ENCODE results near the gene ZPR1. TPM values are rescaled to one million over a fixed set of nuclear protein-coding genes. Genes with fewer than 3 reads are reported as not detected.

Gene ZPR1
- total RNA-seq, 6 donors from 2014 or later = 17.6 to 56.1 (median 34.4) TPM

GRCh38 chr11:116776522-116776984, 11.3 kb downstream of the ZPR1 start:
- ATAC-seq (ENCODE audit: low FRiP score in 2 of 2) = no peak
- DNase-seq = no peak
- no peaks in the 10 kb centered on the region for H3K9me3 ChIP-seq
- no peak overlapping the region for H3K27ac ChIP-seq
- no peak overlapping the region for H3K4me3 ChIP-seq
- peaks cover 4 to 15% (median 10%) of the 10 kb centered on the region in 4 donors for H3K4me1 ChIP-seq
- H3K36me3 ChIP-seq = peaks cover 16 to 51% (median 29%) of the 10 kb centered on the region in 4 donors
- H3K27me3 ChIP-seq = no peaks in the 10 kb centered on the region
- TF ChIP-seq EP300 (IDR thresholded peaks at IDR 0.05) (no peak), CTCF (IDR thresholded peaks at IDR 0.05) (no peak), POLR2A (IDR thresholded peaks at IDR 0.05) (no peak), POLR2AphosphoS5 (IDR thresholded peaks at IDR 0.05) (no peak)

- H3K27me3 ChIP-seq = no peaks in the 10 kb centered on the region
- H3K4me1 ChIP-seq = peaks cover 9 to 21% (median 16%) of the 10 kb centered on the region in 4 donors
- no peaks in the 10 kb centered on the region for H3K9me3 ChIP-seq
- ATAC-seq (ENCODE audit: low FRiP score in 2 of 2) = no peak
- TF ChIP-seq POLR2AphosphoS5 (IDR thresholded peaks at IDR 0.05) (no peak), POLR2A (IDR thresholded peaks at IDR 0.05) (no peak), EP300 (IDR thresholded peaks at IDR 0.05) (no peak), CTCF (IDR thresholded peaks at IDR 0.05) (no peak)
- H3K4me3 ChIP-seq = no peak overlapping the region
- H3K36me3 ChIP-seq = peaks cover 16 to 45% (median 24%) of the 10 kb centered on the region in 4 donors
- no peak for DNase-seq
- 83 to 85% methylated on average over 5 of the region's 5 CpGs for WGBS, 2 donors
- no peak overlapping the region for H3K27ac ChIP-seq
These were observed 11.8 kb downstream of the ZPR1 start for GRCh38 chr11:116775975-116776374.

GRCh38 chr11:116774661-116775060, 13.2 kb downstream of the ZPR1 start:
- WGBS, 2 donors = 92 to 95% methylated on average over 5 of the region's 5 CpGs
- no peak overlapping the region for H3K27ac ChIP-seq
- peaks cover 16 to 35% (median 18%) of the 10 kb centered on the region in 4 donors for H3K36me3 ChIP-seq
- peaks cover 14 to 29% (median 19%) of the 10 kb centered on the region in 4 donors for H3K4me1 ChIP-seq
- no peak overlapping the region for H3K4me3 ChIP-seq
- DNase-seq = no peak
- H3K9me3 ChIP-seq = no peaks in the 10 kb centered on the region
- ATAC-seq (ENCODE audit: low FRiP score in 2 of 2) = no peak
- no peak for TF ChIP-seq CTCF (IDR thresholded peaks at IDR 0.05)
- H3K27me3 ChIP-seq = no peaks in the 10 kb centered on the region

- Histone ChIP-seq H3K9me3 (no peaks in the 10 kb centered on the region), H3K27me3 (no peaks in the 10 kb centered on the region), H3K36me3 (peaks cover 4 to 35% (median 12%) of the 10 kb centered on the region in 4 donors), H3K4me3 (peak overlapping the region; percentile 75 to 92 (median 80)), H3K4me1 (peaks cover 14 to 29% (median 19%) of the 10 kb centered on the region in 4 donors), H3K27ac (peak overlapping the region; percentile 88 to 98 (median 94))
- DNase-seq = no peak
- ATAC-seq (ENCODE audit: low FRiP score in 2 of 2) = peak; percentile 16 to 78
- WGBS, 2 donors = 3 to 8% methylated on average over 15 to 24 of the region's 25 CpGs
- TF ChIP-seq CTCF (IDR thresholded peaks at IDR 0.05) = no peak
- no peak for TF ChIP-seq POLR2AphosphoS5 (IDR thresholded peaks at IDR 0.05)
- TF ChIP-seq POLR2A (IDR thresholded peaks at IDR 0.05) = no peak
- no peak for TF ChIP-seq EP300 (IDR thresholded peaks at IDR 0.05)
These were observed 14.4 kb downstream of the ZPR1 start for GRCh38 chr11:116773203-116774097.

Measured in upper lobe of left lung (tissue), 6 donors.